ENCODE results near the gene MIF4GD. TPM values are rescaled to one million over a fixed set of nuclear protein-coding genes. Genes with fewer than 3 reads are reported as not detected.
"Not testable (repeated sequence)": the region's sequence is repeated elsewhere in the genome, so short reads cannot be mapped to it uniquely, and the experiment has no call there.

The MIF4GD gene
- total and polyA plus RNA-seq, 5 donors from 2014 or later = 35.7 to 102 (median 86.6) TPM

DNA sequence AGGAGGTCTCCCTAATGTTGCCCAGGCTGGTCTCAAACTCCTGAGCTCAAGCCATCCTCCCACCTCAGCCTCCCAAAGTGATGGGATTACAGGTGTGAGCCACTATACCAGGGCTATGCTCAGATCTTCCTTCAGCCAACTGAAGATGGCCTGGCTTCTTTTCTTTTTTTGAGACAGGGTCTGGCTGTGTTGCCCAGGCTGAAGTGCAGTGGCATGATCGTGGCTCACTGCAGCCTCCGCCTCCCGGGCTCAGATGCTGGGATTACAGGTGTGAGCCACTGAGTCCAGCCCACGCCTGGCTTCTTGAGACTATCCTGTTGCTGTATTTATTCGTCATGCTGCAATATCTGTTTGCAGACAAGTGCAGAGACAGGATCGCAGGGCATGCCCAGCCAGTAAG, 14.1 kb upstream of the MIF4GD start:
- no peak for DNase-seq
- H3K36me3 Mint-ChIP-seq = peaks cover 11% of the 10 kb centered on the region
- peaks cover 4 to 20% (median 11%) of the 10 kb centered on the region in 4 donors for H3K4me1 Mint-ChIP-seq
- H3K27me3 ChIP-seq (ENCODE audit: control insufficient read depth, insufficient read depth, low read length) = no peaks in the 10 kb centered on the region
- no peaks in the 10 kb centered on the region for H3K9me3 Mint-ChIP-seq
- peak overlapping the region in 1 of 4 donors; percentile 24 for H3K4me3 Mint-ChIP-seq
- no peak for ATAC-seq (ENCODE audit: low read depth in 2 of 2)
- no peaks in the 10 kb centered on the region for H3K9me3 ChIP-seq (ENCODE audit: control insufficient read depth in 2 of 2, low read length in 2 of 2)
- H3K4me1 ChIP-seq (ENCODE audit: control insufficient read depth, insufficient read depth, low read length, poor library complexity, severe bottlenecking) = peaks cover 10% of the 10 kb centered on the region
- H3K4me3 ChIP-seq (ENCODE audit: low read depth, low read length) = no peak overlapping the region
- no peak overlapping the region for H3K27ac ChIP-seq (ENCODE audit: insufficient read depth, low read length, poor library complexity, severe bottlenecking)
- no peak overlapping the region for H3K27ac Mint-ChIP-seq
- peaks cover 18% of the 10 kb centered on the region for H3K36me3 ChIP-seq (ENCODE audit: control insufficient read depth, insufficient read depth, low read length)
- no peaks in the 10 kb centered on the region for H3K27me3 Mint-ChIP-seq

DNA sequence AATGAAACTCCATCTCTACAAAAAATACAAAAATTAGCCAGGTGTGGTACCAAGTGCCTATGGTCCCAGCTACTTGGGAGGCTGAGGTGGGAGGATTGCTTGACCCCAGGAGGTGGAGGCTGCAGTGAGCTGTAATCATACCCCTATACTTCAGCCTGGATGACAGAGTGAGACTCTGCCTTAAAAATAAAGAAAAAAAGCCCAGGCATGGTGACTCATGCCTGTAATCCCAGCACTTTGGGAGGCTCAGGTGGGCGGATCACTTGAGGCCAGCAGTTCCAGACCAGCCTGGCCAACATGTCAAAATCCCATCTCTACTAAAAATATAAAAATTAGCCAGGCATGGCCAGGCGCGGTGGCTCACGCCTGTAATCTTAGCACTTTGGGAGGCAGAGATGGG, 9.2 kb upstream of the MIF4GD start:
- not testable (repeated sequence) for H3K4me3 Mint-ChIP-seq; DNase-seq; H3K4me1 ChIP-seq (ENCODE audit: control insufficient read depth, insufficient read depth, low read length, poor library complexity, severe bottlenecking); H3K27ac Mint-ChIP-seq; H3K9me3 Mint-ChIP-seq; H3K27ac ChIP-seq (ENCODE audit: insufficient read depth, low read length, poor library complexity, severe bottlenecking); H3K36me3 ChIP-seq (ENCODE audit: control insufficient read depth, insufficient read depth, low read length); H3K27me3 Mint-ChIP-seq; ATAC-seq (ENCODE audit: low read depth in 2 of 2); H3K27me3 ChIP-seq (ENCODE audit: control insufficient read depth, insufficient read depth, low read length); H3K4me3 ChIP-seq (ENCODE audit: low read depth, low read length); H3K4me1 Mint-ChIP-seq; H3K9me3 ChIP-seq (ENCODE audit: control insufficient read depth in 2 of 2, low read length in 2 of 2)
- H3K36me3 Mint-ChIP-seq = peaks cover 11% of the 10 kb centered on the region

DNA sequence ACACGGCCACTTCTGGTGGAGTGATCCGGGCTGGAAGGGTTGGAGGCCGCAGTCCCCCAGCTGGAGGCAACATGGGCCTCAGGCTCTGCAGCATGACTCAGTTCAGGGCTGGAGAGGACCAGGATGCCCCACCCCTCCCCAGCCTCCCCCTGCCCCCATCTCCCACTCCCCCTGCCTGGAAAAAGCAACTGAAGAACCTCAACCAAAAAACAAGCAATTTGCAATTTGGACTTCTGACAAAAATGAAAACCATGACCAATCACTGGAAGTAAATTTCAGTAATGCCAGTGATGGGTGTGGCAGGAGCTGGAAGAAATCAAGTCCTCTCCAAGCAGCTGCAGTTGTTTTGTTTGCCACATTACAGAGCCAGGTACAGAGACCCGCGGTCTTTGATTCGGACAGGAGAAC, 6.6 kb upstream of the MIF4GD start:
- peaks cover 3% of the 10 kb centered on the region for H3K4me1 ChIP-seq (ENCODE audit: control insufficient read depth, insufficient read depth, low read length, poor library complexity, severe bottlenecking)
- H3K9me3 ChIP-seq (ENCODE audit: control insufficient read depth in 2 of 2, low read length in 2 of 2) = no peaks in the 10 kb centered on the region
- H3K27me3 ChIP-seq (ENCODE audit: control insufficient read depth, insufficient read depth, low read length) = no peaks in the 10 kb centered on the region
- peaks cover 5% of the 10 kb centered on the region for H3K36me3 ChIP-seq (ENCODE audit: control insufficient read depth, insufficient read depth, low read length)
- H3K27ac ChIP-seq (ENCODE audit: insufficient read depth, low read length, poor library complexity, severe bottlenecking) = no peak overlapping the region
- peaks cover 8% of the 10 kb centered on the region for H3K36me3 Mint-ChIP-seq
- ATAC-seq (ENCODE audit: low read depth in 2 of 2) = no peak
- H3K27me3 Mint-ChIP-seq = no peaks in the 10 kb centered on the region
- H3K27ac Mint-ChIP-seq = no peak overlapping the region
- H3K4me3 Mint-ChIP-seq = no peak overlapping the region
- peaks cover 0 to 16% (median 2%) of the 10 kb centered on the region in 4 donors for H3K4me1 Mint-ChIP-seq
- no peak for DNase-seq
- peaks cover 0 to 2% (median 0%) of the 10 kb centered on the region in 7 donors for H3K9me3 Mint-ChIP-seq
- H3K4me3 ChIP-seq (ENCODE audit: low read depth, low read length) = no peak overlapping the region

DNA sequence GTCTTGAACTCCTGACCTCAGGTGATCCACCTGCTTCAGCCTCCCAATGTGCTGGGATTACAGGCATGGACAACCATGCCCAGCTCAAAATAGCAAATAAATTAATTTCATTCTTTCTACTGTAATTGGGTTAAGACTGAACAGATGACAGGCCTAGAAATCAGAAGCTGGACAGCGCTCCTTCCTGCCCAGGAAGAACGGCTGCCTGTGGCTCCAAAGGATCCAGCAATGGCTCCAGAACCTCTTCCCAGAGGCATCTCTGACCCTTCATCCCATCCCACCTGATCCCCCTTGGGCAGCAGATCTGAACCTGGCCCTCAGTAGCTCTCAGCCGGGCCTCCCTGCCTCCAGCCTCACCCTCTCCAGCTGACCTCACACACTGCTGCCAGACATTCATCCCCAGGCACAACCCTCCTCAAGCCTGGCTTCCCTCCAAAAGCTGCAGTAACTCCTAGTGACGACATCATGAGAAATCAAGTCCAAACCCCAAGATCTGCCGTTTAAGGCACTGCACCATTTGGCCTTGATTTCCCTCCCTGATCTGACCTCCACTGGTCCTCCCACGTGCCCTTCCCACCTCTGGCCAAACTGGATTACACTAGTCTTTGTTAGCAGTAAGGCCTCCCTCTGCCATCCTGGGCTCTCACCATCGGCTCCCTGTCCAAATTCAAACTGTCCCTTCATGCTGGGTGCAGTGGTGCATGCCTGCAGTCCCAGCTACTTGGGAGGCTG, 3.1 kb upstream of the MIF4GD start:
- Histone ChIP-seq H3K27ac (ENCODE audit: insufficient read depth, low read length, poor library complexity, severe bottlenecking) (peak overlapping the region; percentile 14), H3K27me3 (ENCODE audit: control insufficient read depth, insufficient read depth, low read length) (no peaks in the 10 kb centered on the region), H3K4me3 (ENCODE audit: low read depth, low read length) (no peak overlapping the region), H3K9me3 (ENCODE audit: control insufficient read depth in 2 of 2, low read length in 2 of 2) (no peaks in the 10 kb centered on the region), H3K36me3 (ENCODE audit: control insufficient read depth, insufficient read depth, low read length) (peaks cover 2% of the 10 kb centered on the region), H3K4me1 (ENCODE audit: control insufficient read depth, insufficient read depth, low read length, poor library complexity, severe bottlenecking) (peaks cover 28% of the 10 kb centered on the region)
- Mint-ChIP-seq H3K4me1 (peaks cover 4 to 37% (median 8%) of the 10 kb centered on the region in 4 donors), H3K27ac (peak overlapping the region in 1 of 3 donors; percentile 66), H3K4me3 (peak overlapping the region in 3 of 4 donors; percentile 71 to 90 (median 86)), H3K27me3 (no peaks in the 10 kb centered on the region), H3K36me3 (peaks cover 4% of the 10 kb centered on the region), H3K9me3 (peaks cover 0 to 2% (median 0%) of the 10 kb centered on the region in 7 donors)
- ATAC-seq (ENCODE audit: low read depth in 2 of 2) (no peak), DNase-seq (no peak)

DNA sequence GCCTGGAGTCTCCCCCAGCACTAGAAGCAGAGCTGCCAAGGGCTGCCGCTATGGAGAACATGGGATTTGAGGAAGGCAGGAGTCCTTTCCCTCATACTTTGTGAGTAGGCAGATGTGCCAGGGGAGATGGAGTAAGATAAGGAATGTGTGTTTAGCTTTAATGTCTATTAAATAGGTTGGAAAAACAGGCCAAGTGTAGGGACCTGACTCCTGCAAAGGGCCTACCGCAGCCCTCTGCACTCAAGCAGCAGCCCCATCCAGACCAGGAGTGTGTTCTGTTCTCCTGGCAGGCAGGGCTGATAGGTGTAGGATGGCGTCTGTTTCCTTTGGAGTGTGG, 1.8 kb upstream of the MIF4GD start:
- Histone ChIP-seq H3K4me1 (ENCODE audit: control insufficient read depth, insufficient read depth, low read length, poor library complexity, severe bottlenecking) (peaks cover 28% of the 10 kb centered on the region), H3K27ac (ENCODE audit: insufficient read depth, low read length, poor library complexity, severe bottlenecking) (peak overlapping the region; percentile 29), H3K4me3 (ENCODE audit: low read depth, low read length) (no peak overlapping the region), H3K27me3 (ENCODE audit: control insufficient read depth, insufficient read depth, low read length) (no peaks in the 10 kb centered on the region), H3K36me3 (ENCODE audit: control insufficient read depth, insufficient read depth, low read length) (no peaks in the 10 kb centered on the region), H3K9me3 (ENCODE audit: control insufficient read depth in 2 of 2, low read length in 2 of 2) (no peaks in the 10 kb centered on the region)
- H3K36me3 Mint-ChIP-seq = peaks cover 4% of the 10 kb centered on the region
- H3K4me3 Mint-ChIP-seq = peak overlapping the region; percentile 68 to 90 (median 82)
- H3K9me3 Mint-ChIP-seq = peaks cover 0 to 2% (median 0%) of the 10 kb centered on the region in 7 donors
- no peaks in the 10 kb centered on the region for H3K27me3 Mint-ChIP-seq
- DNase-seq = no peak
- no peak for ATAC-seq (ENCODE audit: low read depth in 2 of 2)
- peak overlapping the region in 1 of 3 donors; percentile 90 for H3K27ac Mint-ChIP-seq
- peaks cover 4 to 45% (median 12%) of the 10 kb centered on the region in 4 donors for H3K4me1 Mint-ChIP-seq

DNA sequence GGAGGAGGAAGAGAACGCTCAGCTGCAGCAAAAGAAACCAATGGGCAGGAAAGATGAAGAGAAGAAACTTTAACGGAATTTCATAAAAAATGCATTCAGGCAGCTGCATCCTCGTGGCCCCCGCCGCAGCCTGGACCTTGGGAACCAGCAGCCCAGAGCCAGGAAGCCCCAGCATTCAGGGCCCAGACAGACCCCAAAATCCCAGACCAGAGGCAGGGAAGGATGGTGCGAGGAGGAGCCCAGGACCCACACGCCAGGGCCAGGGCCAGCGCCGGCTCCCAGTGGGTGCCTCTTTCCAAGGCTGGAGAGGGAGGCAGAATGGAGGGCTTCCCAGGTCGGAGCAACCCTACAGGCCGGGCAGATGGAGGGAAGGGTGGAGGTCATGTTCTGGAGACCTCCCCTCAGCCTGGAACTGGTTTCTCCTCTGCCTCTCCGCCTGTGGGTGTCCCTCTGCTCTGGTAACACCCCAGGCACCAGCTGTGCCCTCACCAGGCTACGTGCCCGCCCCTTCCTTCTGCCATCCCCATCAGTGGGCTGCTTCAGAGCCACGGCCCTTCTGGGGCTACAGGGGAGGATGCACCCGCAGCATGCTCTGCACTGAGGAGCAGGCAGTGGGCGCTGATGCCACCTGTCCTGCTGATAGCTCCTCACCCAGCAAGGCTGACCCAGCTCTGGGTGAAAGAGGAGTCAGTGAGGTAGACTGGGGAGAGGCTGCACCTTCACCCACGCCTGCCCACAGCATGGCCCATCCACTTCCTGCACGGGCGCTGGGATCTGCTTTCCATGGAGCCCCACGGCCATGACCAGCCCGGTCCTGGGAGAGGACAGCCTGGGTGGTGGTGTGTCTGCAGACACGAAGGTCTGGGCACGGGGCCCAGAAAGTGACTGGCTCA, 1.2 kb upstream of the MIF4GD start:
- no peak for ATAC-seq (ENCODE audit: low read depth in 2 of 2)
- H3K4me3 ChIP-seq (ENCODE audit: low read depth, low read length) = peak overlapping the region; percentile 67
- peaks cover 1% of the 10 kb centered on the region for H3K36me3 ChIP-seq (ENCODE audit: control insufficient read depth, insufficient read depth, low read length)
- H3K27ac ChIP-seq (ENCODE audit: insufficient read depth, low read length, poor library complexity, severe bottlenecking) = peak overlapping the region; percentile 86
- H3K36me3 Mint-ChIP-seq = peaks cover 4% of the 10 kb centered on the region
- H3K4me3 Mint-ChIP-seq = peak overlapping the region; percentile 77 to 90 (median 87)
- H3K9me3 ChIP-seq (ENCODE audit: control insufficient read depth in 2 of 2, low read length in 2 of 2) = no peaks in the 10 kb centered on the region
- H3K9me3 Mint-ChIP-seq = peaks cover 0 to 2% (median 0%) of the 10 kb centered on the region in 7 donors
- no peaks in the 10 kb centered on the region for H3K27me3 Mint-ChIP-seq
- peaks cover 4 to 46% (median 12%) of the 10 kb centered on the region in 4 donors for H3K4me1 Mint-ChIP-seq
- peak overlapping the region; percentile 77 to 90 (median 90) for H3K27ac Mint-ChIP-seq
- peaks cover 28% of the 10 kb centered on the region for H3K4me1 ChIP-seq (ENCODE audit: control insufficient read depth, insufficient read depth, low read length, poor library complexity, severe bottlenecking)
- DNase-seq = no peak
- H3K27me3 ChIP-seq (ENCODE audit: control insufficient read depth, insufficient read depth, low read length) = no peaks in the 10 kb centered on the region

DNA sequence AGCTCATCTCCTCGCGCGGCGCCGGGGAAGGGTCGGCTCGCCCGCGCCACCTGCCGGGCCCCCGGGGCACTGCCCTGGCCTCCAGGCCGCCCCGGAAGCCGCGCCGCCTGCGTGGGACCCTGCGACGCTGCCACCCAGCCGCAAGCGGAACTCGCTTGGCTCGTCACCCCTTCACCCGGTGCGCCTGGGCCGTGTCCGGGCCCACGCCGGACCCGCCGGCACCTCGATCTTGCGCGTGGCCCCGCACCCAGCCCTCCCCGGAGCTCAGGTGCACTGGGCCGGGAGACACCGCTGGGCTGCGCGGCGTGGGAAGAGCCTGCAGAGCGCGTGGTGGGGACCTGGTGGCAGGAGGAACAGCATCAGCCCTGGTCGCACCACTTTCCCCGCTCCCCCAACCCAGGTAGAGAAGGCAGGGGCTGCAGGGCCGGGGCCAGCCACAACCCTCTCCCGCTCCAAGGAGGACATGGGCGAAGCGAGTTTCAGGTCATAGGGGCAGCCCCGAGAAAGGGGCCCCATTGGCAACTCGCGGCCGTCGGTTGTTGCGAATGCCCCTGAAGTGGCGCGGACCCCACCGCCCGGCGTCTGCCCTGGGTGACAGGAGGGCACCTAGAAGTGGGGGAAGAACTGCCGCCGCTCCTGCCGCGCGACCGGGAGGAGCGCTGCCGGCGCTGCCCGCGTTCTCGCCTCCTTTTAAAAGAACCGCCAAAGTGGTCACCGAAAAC, 363 bp upstream of the MIF4GD start:
- Mint-ChIP-seq H3K4me3 (peak overlapping the region; percentile 77 to 90 (median 87)), H3K4me1 (peaks cover 4 to 46% (median 12%) of the 10 kb centered on the region in 4 donors), H3K9me3 (peaks cover 0 to 2% (median 0%) of the 10 kb centered on the region in 7 donors), H3K27me3 (no peaks in the 10 kb centered on the region), H3K27ac (peak overlapping the region; percentile 57 to 90 (median 90)), H3K36me3 (peaks cover 7% of the 10 kb centered on the region)
- no peaks in the 10 kb centered on the region for H3K9me3 ChIP-seq (ENCODE audit: control insufficient read depth in 2 of 2, low read length in 2 of 2)
- H3K4me1 ChIP-seq (ENCODE audit: control insufficient read depth, insufficient read depth, low read length, poor library complexity, severe bottlenecking) = peaks cover 28% of the 10 kb centered on the region
- no peaks in the 10 kb centered on the region for H3K27me3 ChIP-seq (ENCODE audit: control insufficient read depth, insufficient read depth, low read length)
- H3K4me3 ChIP-seq (ENCODE audit: low read depth, low read length) = peak overlapping the region; percentile 67
- peak overlapping the region; percentile 86 for H3K27ac ChIP-seq (ENCODE audit: insufficient read depth, low read length, poor library complexity, severe bottlenecking)
- peak; percentile 80 to 92 (median 91) for DNase-seq
- H3K36me3 ChIP-seq (ENCODE audit: control insufficient read depth, insufficient read depth, low read length) = peaks cover 9% of the 10 kb centered on the region
- ATAC-seq (ENCODE audit: low read depth in 2 of 2) = peak; percentile 87 to 91

Measured in CD4-positive, CD25-positive, alpha-beta regulatory T cell (primary cell).